ENCODE data around the gene KXD1.
"Not testable (repeated sequence)": the region's sequence is repeated elsewhere in the genome, so short reads cannot be mapped to it uniquely, and the experiment has no call there.

KXD1 gene

GRCh38 chr19:18600692-18601397 is 43.2 kb downstream of the KXD1 start:
- H3K27me3 ChIP-seq (ENCODE audit: control insufficient read depth in 3 of 3, insufficient read depth in 3 of 3, low read depth in 1 of 3, low read length in 3 of 3), result peaks cover 16 to 58% (median 46%) of the 10 kb centered on the region in 3 experiments
- not testable (repeated sequence) for H3K27ac ChIP-seq (replicated peaks; ENCODE audit: low read length); H2AFZ ChIP-seq (ENCODE audit: low read length); H3K14ac ChIP-seq (ENCODE audit: low read length); H2BK5ac ChIP-seq (ENCODE audit: low read length); H3K4me3 ChIP-seq (ENCODE audit: low read length in 2 of 2); H3K9me3 ChIP-seq (replicated peaks in 1 of 2; ENCODE audit: control insufficient read depth in 2 of 2, insufficient read depth in 1 of 2, low read depth in 1 of 2, low read length in 2 of 2); H3K4ac ChIP-seq (ENCODE audit: low read length); H3K4me2 ChIP-seq (ENCODE audit: insufficient read depth, low read length, poor library complexity, severe bottlenecking); H3K23ac ChIP-seq (ENCODE audit: low read depth, low read length, poor library complexity); H2BK12ac ChIP-seq (ENCODE audit: low read length); H3K79me1 ChIP-seq (ENCODE audit: low read depth, low read length); H3K18ac ChIP-seq (ENCODE audit: low read length); H4K91ac ChIP-seq (ENCODE audit: low read depth, low read length, poor library complexity); H2BK120ac ChIP-seq (ENCODE audit: low read depth, low read length); H4K8ac ChIP-seq (ENCODE audit: low read depth, low read length); H3K9ac ChIP-seq (ENCODE audit: low read depth, low read length, poor library complexity); H2BK15ac ChIP-seq (ENCODE audit: low read length); DNase-seq (ENCODE audit: low spot score); H2AK5ac ChIP-seq (ENCODE audit: low read depth, low read length); H3K36me3 ChIP-seq (replicated peaks in 1 of 2; ENCODE audit: control insufficient read depth in 2 of 2, insufficient read depth in 2 of 2, low read length in 2 of 2)
- WGBS, 2 donors (ENCODE audit: extremely low coverage in 2 of 2, insufficient read length in 2 of 2, insufficient replicate concordance in 1 of 2), result no CpG with 5 or more reads among the region's 15 CpGs
- peaks cover 17 to 22% of the 10 kb centered on the region in 2 donors for H3K4me1 ChIP-seq (ENCODE audit: control insufficient read depth in 2 of 2, insufficient read depth in 1 of 2, low read depth in 1 of 2, low read length in 2 of 2)

- Histone ChIP-seq H3K36me3 (replicated peaks in 1 of 2; ENCODE audit: control insufficient read depth in 2 of 2, insufficient read depth in 2 of 2, low read length in 2 of 2) (no peaks in the 10 kb centered on the region), H4K91ac (ENCODE audit: low read depth, low read length, poor library complexity) (no peak overlapping the region), H2BK12ac (ENCODE audit: low read length) (no peak overlapping the region), H3K14ac (ENCODE audit: low read length) (no peak overlapping the region), H3K18ac (ENCODE audit: low read length) (no peak overlapping the region), H3K27ac (replicated peaks; ENCODE audit: low read length) (no peak overlapping the region), H2BK120ac (ENCODE audit: low read depth, low read length) (no peak overlapping the region), H3K9me3 (replicated peaks in 1 of 2; ENCODE audit: control insufficient read depth in 2 of 2, insufficient read depth in 1 of 2, low read depth in 1 of 2, low read length in 2 of 2) (no peaks in the 10 kb centered on the region), H3K4me2 (ENCODE audit: insufficient read depth, low read length, poor library complexity, severe bottlenecking) (no peak overlapping the region), H2AFZ (ENCODE audit: low read length) (no peak overlapping the region), H3K4ac (ENCODE audit: low read length) (no peak overlapping the region), H2AK5ac (ENCODE audit: low read depth, low read length) (peak overlapping the region; percentile 14), H3K27me3 (ENCODE audit: control insufficient read depth in 3 of 3, insufficient read depth in 3 of 3, low read depth in 1 of 3, low read length in 3 of 3) (peaks cover 20 to 67% (median 52%) of the 10 kb centered on the region in 3 experiments), H2BK15ac (ENCODE audit: low read length) (no peak overlapping the region), H4K8ac (ENCODE audit: low read depth, low read length) (no peak overlapping the region), H3K4me3 (ENCODE audit: low read length in 2 of 2) (peak overlapping the region in 1 of 2 donors; percentile 19), H3K9ac (ENCODE audit: low read depth, low read length, poor library complexity) (no peak overlapping the region), H3K23ac (ENCODE audit: low read depth, low read length, poor library complexity) (no peak overlapping the region), H2BK5ac (ENCODE audit: low read length) (no peak overlapping the region), H3K4me1 (ENCODE audit: control insufficient read depth in 2 of 2, insufficient read depth in 1 of 2, low read depth in 1 of 2, low read length in 2 of 2) (peaks cover 17 to 20% of the 10 kb centered on the region in 2 donors), H3K79me1 (ENCODE audit: low read depth, low read length) (no peaks in the 10 kb centered on the region)
- no CpG with 5 or more reads among the region's 4 CpGs for WGBS, 2 donors (ENCODE audit: extremely low coverage in 2 of 2, insufficient read length in 2 of 2, insufficient replicate concordance in 1 of 2)
- DNase-seq (ENCODE audit: low spot score), result no peak
Observed at GRCh38 chr19:18601875-18602274, 44.2 kb downstream of the KXD1 start.

GRCh38 chr19:18603255-18603957 is 45.7 kb downstream of the KXD1 start:
- H4K8ac ChIP-seq (ENCODE audit: low read depth, low read length), result no peak overlapping the region
- no peak overlapping the region for H4K91ac ChIP-seq (ENCODE audit: low read depth, low read length, poor library complexity)
- peak overlapping the region; percentile 70 for H3K4me2 ChIP-seq (ENCODE audit: insufficient read depth, low read length, poor library complexity, severe bottlenecking)
- no CpG with 5 or more reads among the region's 32 CpGs for WGBS, 2 donors (ENCODE audit: extremely low coverage in 2 of 2, insufficient read length in 2 of 2, insufficient replicate concordance in 1 of 2)
- peaks cover 16 to 22% of the 10 kb centered on the region in 2 donors for H3K4me1 ChIP-seq (ENCODE audit: control insufficient read depth in 2 of 2, insufficient read depth in 1 of 2, low read depth in 1 of 2, low read length in 2 of 2)
- peak overlapping the region; percentile 93 for H3K18ac ChIP-seq (ENCODE audit: low read length)
- H3K27me3 ChIP-seq (ENCODE audit: control insufficient read depth in 3 of 3, insufficient read depth in 3 of 3, low read depth in 1 of 3, low read length in 3 of 3), result peaks cover 34 to 80% (median 67%) of the 10 kb centered on the region in 3 experiments
- no peak overlapping the region for H2AK5ac ChIP-seq (ENCODE audit: low read depth, low read length)
- H3K79me1 ChIP-seq (ENCODE audit: low read depth, low read length), result no peaks in the 10 kb centered on the region
- H3K9me3 ChIP-seq (replicated peaks in 1 of 2; ENCODE audit: control insufficient read depth in 2 of 2, insufficient read depth in 1 of 2, low read depth in 1 of 2, low read length in 2 of 2), result no peaks in the 10 kb centered on the region
- peak overlapping the region; percentile 51 for H3K9ac ChIP-seq (ENCODE audit: low read depth, low read length, poor library complexity)
- no peak overlapping the region for H3K27ac ChIP-seq (replicated peaks; ENCODE audit: low read length)
- H2BK120ac ChIP-seq (ENCODE audit: low read depth, low read length), result no peak overlapping the region
- no peak overlapping the region for H2BK12ac ChIP-seq (ENCODE audit: low read length)
- no peak overlapping the region for H2BK15ac ChIP-seq (ENCODE audit: low read length)
- H3K4me3 ChIP-seq (ENCODE audit: low read length in 2 of 2), result no peak overlapping the region
- no peak overlapping the region for H3K14ac ChIP-seq (ENCODE audit: low read length)
- no peaks in the 10 kb centered on the region for H3K36me3 ChIP-seq (replicated peaks in 1 of 2; ENCODE audit: control insufficient read depth in 2 of 2, insufficient read depth in 2 of 2, low read length in 2 of 2)
- H3K4ac ChIP-seq (ENCODE audit: low read length), result no peak overlapping the region
- peak overlapping the region; percentile 68 for H2AFZ ChIP-seq (ENCODE audit: low read length)
- no peak for DNase-seq (ENCODE audit: low spot score)
- H3K23ac ChIP-seq (ENCODE audit: low read depth, low read length, poor library complexity), result no peak overlapping the region
- no peak overlapping the region for H2BK5ac ChIP-seq (ENCODE audit: low read length)

Data from neuronal stem cell (in vitro differentiated cells).